Progenitor cell of endocrine pancreas (in vitro differentiated cells): Measurements from ENCODE around the gene SFRP5. TPM values are rescaled to one million over a fixed set of nuclear protein-coding genes. Genes with fewer than 3 reads are reported as not detected.

Source experiments
- DNase-seq: peaks from one replicate; pipeline ENCODE4 v3.0.0; 2021; ENCODE audit warnings: low spot score; ENCODE audit not compliant: unreplicated experiment
- H3K27ac Mint-ChIP-seq: 2 replicates; pipeline ENCODE4 v1.8.0; 2021; ENCODE audit warnings: mild to moderate bottlenecking, moderate library complexity, mixed read lengths
- H3K27me3 Mint-ChIP-seq: 2 replicates; pipeline ENCODE4 v1.8.0; 2021; ENCODE audit warnings: mixed read lengths
- H3K36me3 Mint-ChIP-seq: 2 replicates; pipeline ENCODE4 v1.8.0; 2022; ENCODE audit warnings: mixed read lengths; ENCODE audit not compliant: insufficient read depth
- H3K4me1 Mint-ChIP-seq: 2 replicates; pipeline ENCODE4 v1.8.0; 2021; ENCODE audit warnings: low read depth, mixed read lengths
- H3K4me3 Mint-ChIP-seq: 2 replicates; pipeline ENCODE4 v1.8.0; 2021; ENCODE audit warnings: low read depth, mild to moderate bottlenecking, moderate library complexity, mixed read lengths
- H3K9me3 Mint-ChIP-seq: 2 replicates; pipeline ENCODE4 v1.8.0; 2021; ENCODE audit warnings: low read depth, mixed read lengths
- CTCF ChIP-seq: fragments of 200-600 bp; sonication (generic); IDR thresholded peaks from one replicate; pipeline ENCODE4 v1.5.0; 2021; ENCODE audit warnings: antibody characterized with exemption, mild to moderate bottlenecking; ENCODE audit not compliant: unreplicated experiment
- total RNA-seq: library from RNA; stranded (reverse); gene quantifications from 2 replicates; pipeline ENCODE4 v1.2.1, GENCODE V29; 2021

Gene SFRP5
- total RNA-seq, 1 donor from 2014 or later = 81.0 TPM

- Mint-ChIP-seq H3K4me3 (no peak overlapping the region), H3K4me1 (no peaks in the 10 kb centered on the region), H3K9me3 (no peaks in the 10 kb centered on the region), H3K27me3 (no peaks in the 10 kb centered on the region), H3K36me3 (peaks cover 28% of the 10 kb centered on the region), H3K27ac (no peak overlapping the region)
- TF ChIP-seq CTCF = no peak
- DNase-seq = no peak
Measured at GRCh38 chr10:97752956-97753355, 18.8 kb downstream of the SFRP5 start.

- TF ChIP-seq CTCF = no peak
- Mint-ChIP-seq H3K4me3 (no peak overlapping the region), H3K36me3 (peaks cover 19% of the 10 kb centered on the region), H3K9me3 (no peaks in the 10 kb centered on the region), H3K27me3 (no peaks in the 10 kb centered on the region), H3K4me1 (no peaks in the 10 kb centered on the region), H3K27ac (no peak overlapping the region)
- DNase-seq = no peak
Measured at GRCh38 chr10:97748116-97748515, 23.7 kb downstream of the SFRP5 start.

GRCh38 chr10:97747573-97747972 lies 24.2 kb downstream of the SFRP5 start:
- no peak for DNase-seq
- Mint-ChIP-seq H3K4me3 (no peak overlapping the region), H3K9me3 (no peaks in the 10 kb centered on the region), H3K27ac (no peak overlapping the region), H3K27me3 (no peaks in the 10 kb centered on the region), H3K36me3 (peaks cover 21% of the 10 kb centered on the region), H3K4me1 (no peaks in the 10 kb centered on the region)
- no peak for TF ChIP-seq CTCF

- Mint-ChIP-seq H3K27ac (no peak overlapping the region), H3K36me3 (peaks cover 20% of the 10 kb centered on the region), H3K9me3 (no peaks in the 10 kb centered on the region), H3K4me3 (no peak overlapping the region), H3K4me1 (no peaks in the 10 kb centered on the region), H3K27me3 (no peaks in the 10 kb centered on the region)
- no peak for DNase-seq
- TF ChIP-seq CTCF = no peak
Measured at GRCh38 chr10:97744405-97745035, 27.3 kb downstream of the SFRP5 start.

- H3K27me3 Mint-ChIP-seq = no peaks in the 10 kb centered on the region
- H3K4me1 Mint-ChIP-seq = peaks cover 2% of the 10 kb centered on the region
- H3K36me3 Mint-ChIP-seq = peaks cover 19% of the 10 kb centered on the region
- H3K4me3 Mint-ChIP-seq = no peak overlapping the region
- no peaks in the 10 kb centered on the region for H3K9me3 Mint-ChIP-seq
- no peak for TF ChIP-seq CTCF
- no peak for DNase-seq
- peak overlapping the region; percentile 31 for H3K27ac Mint-ChIP-seq
Measured at GRCh38 chr10:97743169-97743943, 28.4 kb downstream of the SFRP5 start.
